GM12892 (cell line): Measurements from ENCODE around the gene PKP3.

Experiments
- POLR2A ChIP-seq: IDR thresholded peaks from 2 replicates; pipeline ENCODE4 v1.6.1; 2011; ENCODE audit warnings: low read depth, low read length, control low read depth
- POLR2AphosphoS5 ChIP-seq: IDR thresholded peaks from 2 replicates; pipeline ENCODE4 v1.6.1; 2011; ENCODE audit warnings: low read depth, low read length, control low read depth
- TAF1 ChIP-seq: IDR thresholded peaks from 2 replicates; pipeline ENCODE4 v1.6.1; 2011; ENCODE audit warnings: low read depth, mild to moderate bottlenecking, control low read depth, low read length, borderline replicate concordance

DNA sequence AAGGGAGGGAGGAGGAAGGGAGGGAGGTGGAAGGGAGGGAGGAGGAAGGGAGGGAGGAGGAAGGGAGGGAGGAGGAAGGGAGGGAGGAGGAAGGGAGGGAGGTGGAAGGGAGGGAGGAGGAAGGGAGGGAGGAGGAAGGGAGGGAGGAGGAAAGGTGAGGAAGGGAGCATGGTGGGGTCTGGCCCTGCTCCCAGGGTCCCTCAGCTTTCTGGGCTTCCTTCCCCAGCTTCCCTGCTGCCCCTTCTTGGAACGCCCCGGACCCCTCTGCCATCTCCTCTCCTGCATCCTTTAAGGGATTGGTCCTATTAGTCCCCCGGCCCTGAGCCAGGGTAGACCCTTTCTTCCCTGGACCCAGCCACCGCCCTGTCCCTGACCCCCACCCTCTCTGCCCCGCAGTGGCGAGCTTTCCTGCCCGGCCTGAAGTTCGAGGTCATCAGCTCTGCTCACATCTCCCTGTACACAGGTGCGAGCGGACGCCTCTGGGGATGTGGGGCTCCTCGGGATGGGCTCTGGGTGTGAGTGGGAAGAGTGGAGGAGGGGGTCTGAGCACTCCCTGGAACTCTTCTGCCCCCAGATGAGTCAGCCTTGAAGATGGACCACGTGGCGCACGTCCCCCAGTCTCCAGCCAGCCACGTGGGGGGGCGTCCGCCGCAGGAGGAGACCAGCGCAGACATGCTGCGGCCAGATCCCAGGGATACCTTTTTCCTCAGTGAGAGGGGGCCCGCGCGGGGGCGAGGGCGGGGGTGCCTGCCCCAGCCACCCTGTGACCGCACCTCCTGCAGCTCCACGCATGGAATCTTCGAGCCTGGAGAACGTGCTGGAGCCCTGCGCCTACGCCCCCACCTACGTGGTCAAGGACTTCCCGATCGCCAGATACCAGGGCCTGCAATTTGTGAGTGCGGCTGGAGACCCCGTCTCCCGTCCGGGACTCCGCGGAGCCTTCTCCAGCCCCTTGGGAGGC, 18.7 kb upstream of the PKP3 start:
- TF ChIP-seq POLR2AphosphoS5 (no peak), TAF1 (no peak), POLR2A (no peak)
